LNCAP (cell line): Measurements from ENCODE around the gene KPNB1.

ENCODE experiments used
- CTCF ChIP-seq: fragments of 450-650 bp; IDR thresholded peaks from 2 replicates; pipeline ENCODE4 v1.5.1; 2017; ENCODE audit warnings: mild to moderate bottlenecking

KPNB1 gene

GRCh38 chr17:47684025-47684424 is 34.3 kb downstream of the KPNB1 start:
- TF ChIP-seq CTCF: no peak

GRCh38 chr17:47684535-47685193 is 34.9 kb downstream of the KPNB1 start:
- TF ChIP-seq CTCF: no peak

- TF ChIP-seq CTCF: no peak
Observed at GRCh38 chr17:47685556-47686275, 36.0 kb downstream of the KPNB1 start.

- no peak for TF ChIP-seq CTCF
Observed at GRCh38 chr17:47686276-47686635, 36.5 kb downstream of the KPNB1 start.

GRCh38 chr17:47686664-47687327 is 37.1 kb downstream of the KPNB1 start:
- TF ChIP-seq CTCF: no peak

- no peak for TF ChIP-seq CTCF
Observed at GRCh38 chr17:47687328-47687690, 37.6 kb downstream of the KPNB1 start.

- TF ChIP-seq CTCF: no peak
Observed at GRCh38 chr17:47687748-47688147, 38.0 kb downstream of the KPNB1 start.
